Measurements from ENCODE around the gene WASF1.

The WASF1 gene

DNA sequence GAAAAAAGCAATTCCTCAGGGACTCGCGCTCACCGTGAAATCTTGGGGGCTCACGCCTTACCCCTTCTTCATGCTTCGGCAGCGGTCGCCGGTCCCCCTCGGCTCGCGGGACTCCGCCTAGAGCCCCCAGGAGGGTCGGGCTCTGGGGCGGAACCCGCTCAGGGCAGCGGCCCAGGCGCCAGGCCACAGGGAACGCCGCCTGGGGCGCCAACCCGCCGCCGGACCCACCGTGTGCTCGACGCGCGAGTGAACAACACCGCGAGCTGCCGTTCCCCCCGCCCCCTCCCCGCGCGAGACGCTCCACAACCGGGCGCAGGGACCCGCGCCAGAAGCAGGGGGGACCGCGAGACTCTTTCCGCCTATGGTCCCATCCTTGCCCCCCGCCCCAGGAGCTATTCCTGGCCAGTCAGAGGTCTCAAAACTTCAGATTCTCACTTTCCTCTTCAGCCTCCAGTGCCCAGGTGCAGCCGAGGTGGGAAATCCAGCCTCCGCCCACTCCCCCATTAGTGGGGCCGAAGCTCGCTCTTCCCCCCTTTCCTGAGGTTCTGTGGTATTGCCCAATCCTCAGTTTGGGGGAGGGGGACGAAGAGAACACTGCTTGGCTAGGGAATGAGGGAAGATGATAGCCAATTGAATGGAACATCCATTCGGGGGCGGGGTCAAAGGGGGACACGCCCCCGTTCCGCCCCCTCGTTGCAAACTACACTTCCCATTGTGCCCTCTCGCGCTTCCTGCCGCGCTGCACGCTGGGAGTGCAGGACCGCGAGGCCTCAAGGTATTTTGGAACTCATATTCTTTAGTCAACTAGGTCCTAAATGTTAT is at the start of gene WASF1:
WASF1 (minus strand) TSS at position 265 of the 822 bp plus-strand sequence. CDS start 52,069 bp downstream, outside the sequence.
- peak within 1 kb of the TSS; percentile 94 for H3K4me3 ChIP-seq (ENCODE audit: low read depth, low read length)

- H3K4me3 ChIP-seq (ENCODE audit: low read depth, low read length), result no peak overlapping the region
Observed at GRCh38 chr6:110226261-110226660, 46.8 kb upstream of the WASF1 start.

DNA sequence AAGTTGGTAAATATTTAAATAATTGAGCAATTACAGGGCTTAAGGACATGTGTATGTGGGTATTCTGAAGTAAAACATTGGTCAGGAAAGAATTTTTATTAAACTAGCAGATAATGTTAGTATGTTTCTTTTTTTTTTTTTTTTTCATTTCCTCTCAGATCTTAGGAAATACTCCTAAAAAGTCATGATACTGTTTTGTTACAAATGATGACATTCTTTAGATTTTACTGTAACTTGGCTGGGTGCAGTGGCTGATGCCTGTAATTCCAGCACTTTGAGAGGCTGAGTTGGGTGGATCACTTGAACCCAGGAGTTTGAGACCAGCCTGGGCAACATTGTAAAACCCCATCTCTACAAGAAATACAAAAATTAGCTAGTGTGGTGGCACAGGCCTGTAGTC is 42.3 kb upstream of the WASF1 start:
- H3K4me3 ChIP-seq (ENCODE audit: low read depth, low read length), result no peak overlapping the region

GRCh38 chr6:110217266-110217665 is 37.8 kb upstream of the WASF1 start:
- no peak overlapping the region for H3K4me3 ChIP-seq (ENCODE audit: low read depth, low read length)

DNA sequence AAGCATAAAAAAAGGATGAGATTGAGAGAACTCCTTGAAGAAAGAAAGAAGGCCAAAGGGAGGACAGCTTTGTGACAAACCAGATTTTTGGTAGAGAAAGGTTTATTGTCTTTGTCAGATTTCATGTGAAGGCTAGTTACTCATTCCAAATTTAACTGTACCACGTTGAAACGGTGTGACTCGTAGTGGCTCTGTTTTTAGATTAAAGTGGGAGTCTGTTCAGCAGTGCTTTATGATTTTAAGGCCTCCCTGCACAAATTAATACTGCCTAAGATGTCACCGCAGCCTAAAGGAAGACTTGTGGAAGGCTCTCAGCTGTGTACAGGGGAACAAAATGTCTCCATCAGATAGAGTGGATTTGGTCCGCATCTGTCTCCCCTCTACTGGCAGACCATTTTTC is 36.7 kb upstream of the WASF1 start:
- no peak overlapping the region for H3K4me3 ChIP-seq (ENCODE audit: low read depth, low read length)

GRCh38 chr6:110214338-110214737 is 34.9 kb upstream of the WASF1 start:
- H3K4me3 ChIP-seq (ENCODE audit: low read depth, low read length), result no peak overlapping the region

DNA sequence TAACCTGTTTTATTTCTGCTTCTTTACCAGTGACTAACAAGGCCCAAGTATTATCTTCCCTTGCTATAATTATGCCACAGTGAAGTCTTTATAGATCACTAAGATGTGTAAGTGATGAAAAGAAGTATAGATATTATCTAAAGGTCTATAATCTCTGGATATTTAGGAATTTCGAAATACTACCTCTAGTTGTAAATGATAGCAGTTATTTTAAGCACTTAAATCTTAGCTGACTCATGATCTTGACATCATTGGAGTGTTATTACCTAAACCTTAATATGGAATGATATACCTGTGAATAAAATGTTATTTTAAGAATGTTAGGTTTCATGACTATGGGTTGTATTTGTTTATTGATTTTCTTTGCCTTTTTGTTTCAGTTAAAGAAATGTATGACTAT is 32.3 kb upstream of the WASF1 start:
- no peak overlapping the region for H3K4me3 ChIP-seq (ENCODE audit: low read depth, low read length)

- no peak overlapping the region for H3K4me3 ChIP-seq (ENCODE audit: low read depth, low read length)
Observed at GRCh38 chr6:110207652-110208051, 28.2 kb upstream of the WASF1 start.

DNA sequence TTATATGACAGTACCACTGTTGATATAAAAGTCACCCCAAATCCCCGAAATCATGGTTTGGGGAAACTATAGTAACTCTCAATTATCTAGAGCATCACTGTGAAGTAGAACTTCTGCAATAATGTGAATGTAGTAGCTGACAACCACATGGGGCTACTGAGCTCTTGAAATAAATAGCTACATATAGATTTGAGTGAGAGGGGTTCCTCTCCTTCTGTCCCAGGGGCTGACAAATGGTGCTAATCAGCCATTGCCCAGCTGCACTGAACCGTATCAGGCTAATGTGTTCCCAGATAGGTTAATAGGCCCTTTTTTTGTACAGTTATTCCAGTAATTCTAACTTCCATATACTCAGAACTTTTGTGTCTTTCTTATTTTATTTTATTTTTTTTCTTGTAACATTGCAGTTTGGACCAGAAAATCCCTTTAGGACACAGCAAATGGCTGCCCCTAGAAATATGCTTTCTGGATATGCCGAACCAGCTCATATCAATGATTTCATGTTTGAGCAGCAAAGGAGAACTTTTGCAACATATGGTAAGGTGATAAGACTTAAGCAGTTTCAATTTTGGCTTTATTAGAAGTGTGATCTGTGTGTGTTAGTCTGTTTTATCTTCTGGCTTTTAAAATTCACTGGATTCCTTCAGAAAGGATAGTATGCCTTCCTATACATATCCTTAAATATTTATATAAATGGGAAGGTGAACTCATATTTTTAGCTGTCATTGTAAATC is 21.8 kb upstream of the WASF1 start:
- H3K4me3 ChIP-seq (ENCODE audit: low read depth, low read length), result no peak overlapping the region

GRCh38 chr6:110198561-110198960 is 19.1 kb upstream of the WASF1 start:
- no peak overlapping the region for H3K4me3 ChIP-seq (ENCODE audit: low read depth, low read length)

DNA sequence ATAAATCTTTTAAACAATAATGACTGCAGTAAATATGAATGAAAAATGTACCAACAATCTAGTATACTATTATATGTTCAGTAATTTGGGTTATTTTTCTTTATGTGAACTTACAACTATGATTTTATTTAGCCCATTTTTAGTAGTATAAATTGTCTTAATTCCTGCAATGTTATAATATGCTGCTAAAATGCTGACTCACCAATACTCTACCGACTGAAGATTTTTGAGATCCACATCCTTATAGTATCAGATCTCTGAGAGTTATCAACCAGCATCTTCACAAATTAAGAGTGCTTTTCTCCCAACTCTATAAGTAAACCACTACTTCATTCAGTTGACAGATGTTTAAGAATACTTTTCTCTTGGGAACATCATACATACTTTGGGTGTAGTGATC is 17.4 kb upstream of the WASF1 start:
- H3K4me3 ChIP-seq (ENCODE audit: low read depth, low read length), result no peak overlapping the region

DNA sequence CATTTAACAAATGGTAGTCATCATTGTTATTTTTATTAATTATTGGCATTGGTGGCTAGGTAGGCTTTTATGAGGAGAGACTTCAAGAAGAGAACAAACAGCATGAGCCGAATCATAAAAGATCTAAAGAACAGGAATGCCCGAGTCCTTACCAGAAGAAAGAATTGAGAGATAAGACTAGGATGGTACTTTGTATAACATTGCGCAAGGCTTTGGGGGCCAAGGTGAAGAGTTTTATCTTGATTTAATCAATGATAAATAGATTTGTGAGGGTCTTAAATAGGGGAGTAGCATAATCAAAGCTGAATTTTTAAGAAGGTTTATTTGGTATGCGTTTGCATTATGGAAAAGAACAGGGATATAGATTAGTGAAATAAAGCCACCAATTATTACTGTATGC is 16.2 kb upstream of the WASF1 start:
- H3K4me3 ChIP-seq (ENCODE audit: low read depth, low read length), result no peak overlapping the region

DNA sequence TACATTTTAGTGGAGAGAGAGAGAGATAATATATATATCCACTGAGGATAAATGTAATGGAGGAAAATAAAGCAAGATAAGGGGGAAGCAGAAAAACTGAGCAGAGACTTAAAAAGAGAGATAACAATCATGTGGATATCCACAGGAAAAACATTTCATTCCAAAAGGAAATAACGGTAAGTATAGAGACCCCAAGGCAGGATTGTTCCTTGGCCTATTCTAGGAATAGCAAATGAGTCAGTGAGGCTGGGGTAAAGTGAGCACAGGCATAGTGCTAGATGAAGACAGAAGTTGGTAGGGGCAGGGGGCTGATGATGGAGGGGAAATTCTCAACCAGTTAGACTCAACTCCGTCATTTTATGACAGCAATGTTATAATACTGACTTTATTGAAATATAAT is 12.0 kb upstream of the WASF1 start:
- H3K4me3 ChIP-seq (ENCODE audit: low read depth, low read length), result no peak overlapping the region

DNA sequence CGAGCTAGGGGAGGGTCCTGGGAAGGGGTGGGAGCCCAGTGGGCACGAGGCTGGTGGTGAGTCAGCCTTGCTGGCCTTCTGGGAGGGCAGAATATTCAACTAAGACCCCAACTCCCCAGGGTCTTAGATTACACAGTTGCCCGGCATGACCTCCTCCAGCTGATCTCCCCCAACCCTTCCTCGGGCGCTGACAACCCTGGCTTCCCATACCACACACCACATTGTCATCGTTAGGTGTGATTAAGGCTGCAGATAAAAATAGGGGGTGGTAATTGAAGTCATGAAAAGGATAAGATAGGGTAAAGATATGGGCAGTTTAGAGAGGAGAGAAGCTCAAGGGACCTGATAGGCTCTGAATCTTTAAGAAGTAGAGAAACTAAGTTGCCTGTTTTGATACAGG is 11.3 kb upstream of the WASF1 start:
- no peak overlapping the region for H3K4me3 ChIP-seq (ENCODE audit: low read depth, low read length)

DNA sequence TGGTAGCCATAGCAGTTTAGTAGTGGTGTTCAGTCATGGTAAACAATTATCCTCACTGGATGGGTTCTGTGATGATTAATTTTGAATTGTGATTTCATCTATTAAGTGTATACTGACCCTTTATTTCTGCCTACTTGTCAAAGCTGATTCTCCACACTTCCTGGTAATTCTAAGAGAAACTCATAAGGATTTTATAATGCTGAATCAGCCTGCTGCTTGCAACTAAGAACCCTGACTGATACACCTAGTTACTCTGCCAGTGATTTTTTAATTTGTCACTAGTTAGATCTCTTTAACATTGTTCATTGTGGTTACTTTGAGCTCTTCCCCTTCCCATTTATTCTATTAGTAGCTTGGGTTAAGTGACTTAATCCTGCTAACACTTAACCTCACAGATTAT is 9.3 kb upstream of the WASF1 start:
- no peak overlapping the region for H3K4me3 ChIP-seq (ENCODE audit: low read depth, low read length)

GRCh38 chr6:110185879-110186278 is 6.4 kb upstream of the WASF1 start:
- H3K4me3 ChIP-seq (ENCODE audit: low read depth, low read length), result no peak overlapping the region

- H3K4me3 ChIP-seq (ENCODE audit: low read depth, low read length), result no peak overlapping the region
Observed at GRCh38 chr6:110183292-110183885, 3.9 kb upstream of the WASF1 start.

- peak overlapping the region; percentile 94 for H3K4me3 ChIP-seq (ENCODE audit: low read depth, low read length)
Observed at GRCh38 chr6:110181131-110182030, 1.9 kb upstream of the WASF1 start.

DNA sequence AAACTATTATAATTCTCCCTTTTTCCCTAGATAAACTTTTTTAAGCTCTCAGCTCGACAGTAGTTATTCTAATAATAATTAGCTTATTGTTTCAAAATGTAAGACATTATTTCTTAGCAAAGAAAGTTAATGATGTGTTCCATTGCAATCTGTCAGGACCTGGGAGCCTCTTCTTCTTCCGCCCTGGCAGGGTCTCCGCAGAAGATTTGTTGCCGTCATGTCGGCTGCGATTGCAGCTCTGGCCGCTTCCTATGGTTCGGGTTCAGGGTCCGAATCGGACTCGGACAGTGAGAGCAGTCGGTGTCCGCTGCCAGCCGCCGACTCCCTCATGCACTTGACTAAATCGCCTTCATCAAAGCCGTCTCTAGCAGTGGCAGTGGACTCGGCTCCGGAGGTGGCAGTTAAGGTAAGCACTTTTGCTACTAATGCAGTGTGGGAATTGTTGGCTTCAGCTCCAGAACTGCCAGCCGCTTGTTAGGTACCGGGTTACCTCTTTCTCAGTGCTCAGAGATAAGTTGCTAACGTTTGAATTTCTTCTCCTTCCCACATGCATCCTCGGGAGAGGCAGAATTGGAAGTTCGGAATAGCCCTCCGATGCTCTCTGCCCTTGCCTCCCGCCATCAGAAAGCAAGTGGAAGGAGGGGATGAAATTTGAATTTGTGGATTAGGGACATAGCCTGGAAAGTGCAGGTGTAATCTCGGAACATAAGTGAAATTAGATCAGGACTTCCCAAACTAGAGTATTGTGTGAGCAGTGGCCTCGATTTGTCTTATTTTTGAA is 948 bp upstream of the WASF1 start, which contains the start of gene CDC40:
CDC40 (plus strand) TSS at position 200 of the 781 bp plus-strand sequence; CDS start at position 218, 18 bp downstream.
- H3K4me3 ChIP-seq (ENCODE audit: low read depth, low read length), result peak within 1 kb of the TSS; percentile 94
